ENCODE measurements around the gene UCP3.
"Not testable (repeated sequence)": the region's sequence is repeated elsewhere in the genome, so short reads cannot be mapped to it uniquely, and the experiment has no call there.

UCP3 gene

GRCh38 chr11:73999581-74000306 is 9.1 kb downstream of the UCP3 start:
- no peak for FAIRE-seq

- no peak for FAIRE-seq
Measured at GRCh38 chr11:73998846-73999575, 9.9 kb downstream of the UCP3 start.

GRCh38 chr11:73997120-73997770 is 11.6 kb downstream of the UCP3 start:
- FAIRE-seq = no peak

GRCh38 chr11:73996161-73996747 is 12.6 kb downstream of the UCP3 start:
- FAIRE-seq = no peak

GRCh38 chr11:73995731-73996130 is 13.2 kb downstream of the UCP3 start:
- no peak for FAIRE-seq

- no peak for FAIRE-seq
Measured at GRCh38 chr11:73995247-73995646, 13.6 kb downstream of the UCP3 start.

GRCh38 chr11:73991471-73992006 is 17.3 kb downstream of the UCP3 start:
- no peak for FAIRE-seq

GRCh38 chr11:73990730-73991129 is 18.2 kb downstream of the UCP3 start:
- no peak for FAIRE-seq

GRCh38 chr11:73989156-73989555 is 19.7 kb downstream of the UCP3 start:
- FAIRE-seq = no peak

GRCh38 chr11:73988227-73988626 is 20.7 kb downstream of the UCP3 start:
- no peak for FAIRE-seq

- not testable (repeated sequence) for FAIRE-seq
Measured at GRCh38 chr11:73985661-73986060, 23.2 kb downstream of the UCP3 start.

GRCh38 chr11:73983741-73984538 is 24.9 kb downstream of the UCP3 start:
- FAIRE-seq = no peak

- FAIRE-seq = no peak
Measured at GRCh38 chr11:73982990-73983740, 25.7 kb downstream of the UCP3 start.

GRCh38 chr11:73982595-73982989 is 26.3 kb downstream of the UCP3 start, which contains the start of gene UCP2:
TSS of gene UCP2 (minus strand) at chr11:73982843. CDS start at chr11:73978378, 4,465 bp downstream.
- FAIRE-seq = no peak

- FAIRE-seq = no peak
Measured at GRCh38 chr11:73981051-73981805, 27.7 kb downstream of the UCP3 start.

GRCh38 chr11:73980001-73980961 is 28.6 kb downstream of the UCP3 start:
- FAIRE-seq = no peak

- no peak for FAIRE-seq
Measured at GRCh38 chr11:73978576-73979086, 30.3 kb downstream of the UCP3 start.

- FAIRE-seq = no peak
Measured at GRCh38 chr11:73977856-73978519, 30.9 kb downstream of the UCP3 start.

All from A204.1 (cell line).